ENCODE measurements around the gene SLC17A9. TPM values are rescaled to one million over a fixed set of nuclear protein-coding genes. Genes with fewer than 3 reads are reported as not detected.

SLC17A9 gene
- total RNA-seq, 4 donors from 2014 or later = 0.31 to 3.9 (median 1.4) TPM

- intact Hi-C loops (cut with DNase I) = no loop called here
- H3K4me1 ChIP-seq = peaks cover 0 to 9% (median 0%) of the 10 kb centered on the region in 3 donors
- H3K27ac ChIP-seq = no peak overlapping the region
- TF ChIP-seq POLR2A (IDR thresholded peaks at IDR 0.05) = no peak
- no peak for TF ChIP-seq CTCF (IDR thresholded peaks at IDR 0.05)
- H3K4me3 ChIP-seq = no peak overlapping the region
- H3K27me3 ChIP-seq = no peaks in the 10 kb centered on the region
- no peaks in the 10 kb centered on the region for H3K9me3 ChIP-seq
- H3K36me3 ChIP-seq = peaks cover 44 to 100% (median 79%) of the 10 kb centered on the region in 3 donors
- 88 to 92% methylated on average over 27 to 31 of the region's 31 CpGs for WGBS, 2 donors
- DNase-seq = no peak
Measured at GRCh38 chr20:62906647-62907375, 45.7 kb upstream of the SLC17A9 start.

GRCh38 chr20:62907384-62908317 lies 44.9 kb upstream of the SLC17A9 start:
- Histone ChIP-seq H3K27me3 (no peaks in the 10 kb centered on the region), H3K36me3 (peaks cover 48 to 100% (median 81%) of the 10 kb centered on the region in 3 donors), H3K9me3 (no peaks in the 10 kb centered on the region), H3K4me3 (no peak overlapping the region), H3K4me1 (peaks cover 0 to 18% (median 0%) of the 10 kb centered on the region in 3 donors), H3K27ac (no peak overlapping the region)
- intact Hi-C loops (cut with DNase I) = no loop called here
- no peak for TF ChIP-seq POLR2A (IDR thresholded peaks at IDR 0.05)
- TF ChIP-seq CTCF (IDR thresholded peaks at IDR 0.05) = peak in 4 of 6 experiments; percentile 17 to 35 (median 30)
- no peak for DNase-seq
- 63 to 70% methylated on average over 12 to 13 of the region's 16 CpGs for WGBS, 2 donors

GRCh38 chr20:62908971-62909791 lies 43.3 kb upstream of the SLC17A9 start:
- H3K27me3 ChIP-seq = no peaks in the 10 kb centered on the region
- H3K36me3 ChIP-seq = peaks cover 52 to 99% (median 73%) of the 10 kb centered on the region in 3 donors
- intact Hi-C loops (cut with DNase I) = no loop called here
- TF ChIP-seq CTCF (IDR thresholded peaks at IDR 0.05) = no peak
- TF ChIP-seq POLR2A (IDR thresholded peaks at IDR 0.05) = no peak
- H3K4me3 ChIP-seq = no peak overlapping the region
- no peak overlapping the region for H3K27ac ChIP-seq
- no peak for DNase-seq
- peaks cover 0 to 30% (median 0%) of the 10 kb centered on the region in 3 donors for H3K4me1 ChIP-seq
- no peaks in the 10 kb centered on the region for H3K9me3 ChIP-seq
- WGBS, 2 donors = 76 to 82% methylated on average over 12 to 17 of the region's 18 CpGs

- Histone ChIP-seq H3K4me3 (no peak overlapping the region), H3K9me3 (no peaks in the 10 kb centered on the region), H3K36me3 (peaks cover 52 to 88% (median 65%) of the 10 kb centered on the region in 3 donors), H3K4me1 (peaks cover 0 to 41% (median 5%) of the 10 kb centered on the region in 3 donors), H3K27ac (no peak overlapping the region), H3K27me3 (no peaks in the 10 kb centered on the region)
- DNase-seq = no peak
- WGBS, 2 donors = 89 to 93% methylated on average over 9 to 11 of the region's 11 CpGs
- TF ChIP-seq POLR2A (IDR thresholded peaks at IDR 0.05) = no peak
- TF ChIP-seq CTCF (IDR thresholded peaks at IDR 0.05) = no peak
- intact Hi-C loops (cut with DNase I) = no loop called here
Measured at GRCh38 chr20:62910217-62910766, 42.2 kb upstream of the SLC17A9 start.

All from esophagus squamous epithelium (tissue), 5 donors.